ENCODE measurements around the gene KRT222. TPM values are rescaled to one million over a fixed set of nuclear protein-coding genes. Genes with fewer than 3 reads are reported as not detected.

Gene KRT222
- total RNA-seq, 2 donors from 2014 or later = 0.63 to 0.81 TPM

GRCh38 chr17:40617678-40618240, 47.2 kb downstream of the KRT222 start:
- no peaks in the 10 kb centered on the region for H3K36me3 ChIP-seq
- H3K4me1 ChIP-seq (ENCODE audit: control insufficient read depth in 1 of 2, low read depth in 2 of 2) = no peaks in the 10 kb centered on the region
- ATAC-seq (ENCODE audit: insufficient number of reproducible peaks, low FRiP score, low read depth) (no peak), DNase-seq (ENCODE audit: low spot score) (no peak)
- TF ChIP-seq CTCF (IDR thresholded peaks at IDR 0.05) = no peak
- H3K9me3 ChIP-seq = no peaks in the 10 kb centered on the region
- no peak overlapping the region for H3K27ac ChIP-seq
- H3K27me3 ChIP-seq (replicated peaks; ENCODE audit: insufficient read depth) = no peaks in the 10 kb centered on the region
- no peak overlapping the region for H3K4me3 ChIP-seq

- DNase-seq (ENCODE audit: low spot score) (no peak), ATAC-seq (ENCODE audit: insufficient number of reproducible peaks, low FRiP score, low read depth) (no peak)
- Histone ChIP-seq H3K27ac (no peak overlapping the region), H3K4me3 (no peak overlapping the region), H3K36me3 (no peaks in the 10 kb centered on the region), H3K27me3 (replicated peaks; ENCODE audit: insufficient read depth) (no peaks in the 10 kb centered on the region), H3K4me1 (ENCODE audit: control insufficient read depth in 1 of 2, low read depth in 2 of 2) (no peaks in the 10 kb centered on the region), H3K9me3 (no peaks in the 10 kb centered on the region)
- no peak for TF ChIP-seq CTCF (IDR thresholded peaks at IDR 0.05)
These were observed 48.4 kb downstream of the KRT222 start for GRCh38 chr17:40616592-40616991.

- ATAC-seq (ENCODE audit: insufficient number of reproducible peaks, low FRiP score, low read depth) (no peak), DNase-seq (ENCODE audit: low spot score) (no peak)
- Histone ChIP-seq H3K36me3 (no peaks in the 10 kb centered on the region), H3K27ac (no peak overlapping the region), H3K9me3 (no peaks in the 10 kb centered on the region), H3K4me1 (ENCODE audit: control insufficient read depth in 1 of 2, low read depth in 2 of 2) (no peaks in the 10 kb centered on the region), H3K27me3 (replicated peaks; ENCODE audit: insufficient read depth) (no peaks in the 10 kb centered on the region), H3K4me3 (no peak overlapping the region)
- TF ChIP-seq CTCF (IDR thresholded peaks at IDR 0.05) = no peak
These were observed 49.0 kb downstream of the KRT222 start for GRCh38 chr17:40615841-40616476.

GRCh38 chr17:40615068-40615840, 49.7 kb downstream of the KRT222 start:
- H3K27ac ChIP-seq = no peak overlapping the region
- TF ChIP-seq CTCF (IDR thresholded peaks at IDR 0.05) = no peak
- DNase-seq (ENCODE audit: low spot score) (no peak), ATAC-seq (ENCODE audit: insufficient number of reproducible peaks, low FRiP score, low read depth) (no peak)
- H3K4me1 ChIP-seq (ENCODE audit: control insufficient read depth in 1 of 2, low read depth in 2 of 2) = no peaks in the 10 kb centered on the region
- H3K36me3 ChIP-seq = no peaks in the 10 kb centered on the region
- H3K27me3 ChIP-seq (replicated peaks; ENCODE audit: insufficient read depth) = no peaks in the 10 kb centered on the region
- no peaks in the 10 kb centered on the region for H3K9me3 ChIP-seq
- no peak overlapping the region for H3K4me3 ChIP-seq

- ATAC-seq (ENCODE audit: insufficient number of reproducible peaks, low FRiP score, low read depth) (no peak), DNase-seq (ENCODE audit: low spot score) (no peak)
- Histone ChIP-seq H3K4me3 (no peak overlapping the region), H3K36me3 (no peaks in the 10 kb centered on the region), H3K27ac (no peak overlapping the region), H3K4me1 (ENCODE audit: control insufficient read depth in 1 of 2, low read depth in 2 of 2) (no peaks in the 10 kb centered on the region), H3K9me3 (no peaks in the 10 kb centered on the region), H3K27me3 (replicated peaks; ENCODE audit: insufficient read depth) (no peaks in the 10 kb centered on the region)
- TF ChIP-seq CTCF (IDR thresholded peaks at IDR 0.05) = no peak
These were observed 50.4 kb downstream of the KRT222 start for GRCh38 chr17:40614431-40615067.

All from thoracic aorta (tissue), 2 donors.